A673 (cell line): ENCODE data around the gene ASB1. TPM values are rescaled to one million over a fixed set of nuclear protein-coding genes. Genes with fewer than 3 reads are reported as not detected.

ENCODE experiments used
- BruUV-seq: library from RNA; stranded (reverse); fragments of 400-500 nt; replicated peaks from 2 replicates; lab custom pipeline; 2021; lab: Mats Ljungman, UMichigan
- CTCF ChIA-PET: fragments of 300-600 bp; sonication (Branson Sonifier 250); formaldehyde crosslinking; loops from one replicate; lab custom pipeline; 2022; ENCODE audit warnings: antibody characterized with exemption; lab: Charles Lee
- POLR2A ChIA-PET: fragments of 300-600 bp; sonication (Branson Sonifier 250); formaldehyde crosslinking; loops from one replicate; lab custom pipeline; 2022; ENCODE audit warnings: antibody characterized with exemption; ENCODE audit not compliant: low non-redundant PET; lab: Charles Lee
- DNase-seq: peaks from one replicate; pipeline ENCODE4 v3.0.0-alpha.2; 2015; ENCODE audit warnings: low spot score
- H3K27ac ChIP-seq: fragments of 200-600 bp; sonication (generic); 2 replicates; pipeline ENCODE4 v1.5.1; 2016; ENCODE audit warnings: mixed run types, low read depth, mild to moderate bottlenecking, mixed read lengths, antibody characterized with exemption, low read length; ENCODE audit not compliant: poor library complexity, severe bottlenecking
- H3K27me3 ChIP-seq: fragments of 200-600 bp; sonication (generic); replicated peaks from 2 replicates; pipeline ENCODE4 v1.6.1; 2017; ENCODE audit warnings: mixed run types, low read depth, mild to moderate bottlenecking, mixed read lengths, antibody characterized with exemption, low read length; ENCODE audit not compliant: insufficient read depth, poor library complexity
- H3K36me3 ChIP-seq: fragments of 200-600 bp; sonication (generic); 2 replicates; pipeline ENCODE4 v1.6.1; 2016; ENCODE audit warnings: mixed run types, mild to moderate bottlenecking, mixed read lengths, antibody characterized with exemption, low read length; ENCODE audit not compliant: insufficient read depth, poor library complexity, severe bottlenecking
- H3K4me1 ChIP-seq: fragments of 200-600 bp; sonication (generic); 2 replicates; pipeline ENCODE4 v1.6.1; 2017; ENCODE audit warnings: mixed run types, mild to moderate bottlenecking, mixed read lengths, antibody characterized with exemption, low read length; ENCODE audit not compliant: insufficient read depth, poor library complexity, severe bottlenecking
- H3K4me3 ChIP-seq: fragments of 200-600 bp; sonication (generic); 2 replicates; pipeline ENCODE4 v1.5.1; 2016; ENCODE audit warnings: low read depth, mixed run types, mild to moderate bottlenecking, mixed read lengths, low read length; ENCODE audit not compliant: poor library complexity, severe bottlenecking
- H3K9me3 ChIP-seq: fragments of 200-600 bp; sonication (generic); 2 replicates; pipeline ENCODE4 v1.6.1; 2016; ENCODE audit warnings: mixed run types, low read depth, mild to moderate bottlenecking, mixed read lengths, antibody characterized with exemption, low read length; ENCODE audit not compliant: poor library complexity, severe bottlenecking
- EZH2 ChIP-seq: fragments of 200-600 bp; sonication (generic); IDR thresholded peaks from 2 replicates; pipeline ENCODE4 v1.6.1; 2017; ENCODE audit warnings: borderline replicate concordance, low read depth, mild to moderate bottlenecking, mixed read lengths, antibody characterized with exemption, low read length; ENCODE audit not compliant: poor library complexity, severe bottlenecking
- intact Hi-C: fragments of 100-400 bp; cut with micrococcal nuclease; formaldehyde crosslinking; loops from one replicate; pipeline ENCODE4 v1.10.0; 2022; ENCODE audit not compliant: unreplicated experiment
- total RNA-seq: library from RNA; stranded (reverse); gene quantifications from 2 replicates; pipeline ENCODE4 v1.2.3, GENCODE V29; 2021
- TF ChIP-seq, protein P1 (sequence below): fragments of 300-800, 200-600 bp; sonication (generic); conservative IDR thresholded peaks from 2 replicates; pipeline ENCODE4 v1.5.1; 2017; ENCODE audit warnings: low read depth, mild to moderate bottlenecking, antibody characterized with exemption, low read length, moderate library complexity, mixed read lengths

The ASB1 gene
- total RNA-seq, 1 experiment from 2014 or later = 36.9 TPM

DNA sequence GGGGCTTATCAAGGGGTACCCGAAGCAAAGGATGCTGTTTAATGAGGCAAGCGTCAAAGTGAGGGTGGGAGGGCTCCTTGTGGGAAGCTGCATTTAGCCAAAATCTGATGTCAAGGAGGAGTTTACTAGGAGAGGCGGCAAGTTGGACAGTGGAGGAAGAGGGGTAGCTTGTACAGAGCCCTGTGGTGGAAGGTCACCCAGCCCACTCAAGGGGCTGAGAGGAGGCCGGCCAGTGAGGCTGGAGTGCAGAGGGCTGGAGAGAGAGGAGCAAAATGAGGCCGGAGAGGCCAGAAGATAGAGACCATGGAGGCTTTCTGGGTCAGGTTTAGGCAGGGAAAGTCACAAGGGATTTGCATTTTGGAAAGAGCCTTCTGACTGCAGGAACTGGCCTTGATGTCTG is 49.5 kb downstream of the ASB1 start:
- DNase-seq = no peak
- Histone ChIP-seq H3K4me1 (no peaks in the 10 kb centered on the region), H3K9me3 (peaks cover 24% of the 10 kb centered on the region), H3K27ac (no peak overlapping the region), H3K27me3 (no peaks in the 10 kb centered on the region), H3K36me3 (no peaks in the 10 kb centered on the region), H3K4me3 (no peak overlapping the region)
- CTCF ChIA-PET = no interaction called here
- no TSS peak for BruUV-seq
- POLR2A ChIA-PET = no interaction called here
- intact Hi-C loops = no loop called here
- TF ChIP-seq EZH2 = no peak
- TF ChIP-seq, protein P1, sequence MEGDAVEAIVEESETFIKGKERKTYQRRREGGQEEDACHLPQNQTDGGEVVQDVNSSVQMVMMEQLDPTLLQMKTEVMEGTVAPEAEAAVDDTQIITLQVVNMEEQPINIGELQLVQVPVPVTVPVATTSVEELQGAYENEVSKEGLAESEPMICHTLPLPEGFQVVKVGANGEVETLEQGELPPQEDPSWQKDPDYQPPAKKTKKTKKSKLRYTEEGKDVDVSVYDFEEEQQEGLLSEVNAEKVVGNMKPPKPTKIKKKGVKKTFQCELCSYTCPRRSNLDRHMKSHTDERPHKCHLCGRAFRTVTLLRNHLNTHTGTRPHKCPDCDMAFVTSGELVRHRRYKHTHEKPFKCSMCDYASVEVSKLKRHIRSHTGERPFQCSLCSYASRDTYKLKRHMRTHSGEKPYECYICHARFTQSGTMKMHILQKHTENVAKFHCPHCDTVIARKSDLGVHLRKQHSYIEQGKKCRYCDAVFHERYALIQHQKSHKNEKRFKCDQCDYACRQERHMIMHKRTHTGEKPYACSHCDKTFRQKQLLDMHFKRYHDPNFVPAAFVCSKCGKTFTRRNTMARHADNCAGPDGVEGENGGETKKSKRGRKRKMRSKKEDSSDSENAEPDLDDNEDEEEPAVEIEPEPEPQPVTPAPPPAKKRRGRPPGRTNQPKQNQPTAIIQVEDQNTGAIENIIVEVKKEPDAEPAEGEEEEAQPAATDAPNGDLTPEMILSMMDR = no peak

DNA sequence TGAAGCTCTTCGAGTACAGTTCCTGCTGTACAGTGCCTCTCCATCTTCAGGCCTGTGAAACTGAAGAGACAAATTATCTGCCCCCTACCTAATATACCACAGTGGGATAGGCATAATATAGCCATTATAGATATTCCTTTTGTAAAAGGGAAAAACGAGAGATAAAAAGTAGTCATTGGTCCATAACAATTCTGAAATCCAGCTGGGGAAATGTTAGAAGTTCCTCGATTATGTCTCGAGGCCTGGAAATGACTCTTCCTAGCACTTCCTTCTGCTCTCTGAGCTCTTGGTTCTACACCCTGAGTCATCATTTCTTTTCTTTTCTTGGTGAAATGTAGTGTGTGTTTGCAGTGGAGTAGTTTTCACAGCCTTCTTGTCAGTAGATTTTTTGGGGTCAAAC is 51.5 kb downstream of the ASB1 start:
- CTCF ChIA-PET = no interaction called here
- no TSS peak for BruUV-seq

DNA sequence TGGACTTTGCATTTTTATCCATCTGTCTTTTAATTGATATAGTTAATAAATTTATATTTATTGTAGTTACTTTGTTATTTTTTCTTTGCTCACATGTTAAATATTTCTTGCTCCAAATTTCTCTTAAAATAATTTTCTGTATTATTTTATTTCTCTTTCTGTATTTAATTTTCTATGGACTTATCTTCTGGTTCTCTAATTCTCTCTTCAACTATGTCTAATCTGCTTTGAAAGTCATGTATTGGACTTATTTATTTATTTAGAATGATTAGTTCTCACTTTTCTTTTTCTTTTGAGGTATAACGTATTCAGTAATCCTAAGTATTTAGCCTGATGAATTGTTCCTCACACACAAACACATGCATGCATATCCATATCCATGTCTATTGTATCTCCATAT is 53.1 kb downstream of the ASB1 start:
- peaks cover 7% of the 10 kb centered on the region for H3K9me3 ChIP-seq
- intact Hi-C loops = no loop called here
- CTCF ChIA-PET = no interaction called here
- DNase-seq = no peak
- no peak overlapping the region for H3K4me3 ChIP-seq
- no TSS peak for BruUV-seq
- no peaks in the 10 kb centered on the region for H3K4me1 ChIP-seq
- POLR2A ChIA-PET = no interaction called here
- no peak overlapping the region for H3K27ac ChIP-seq
- no peaks in the 10 kb centered on the region for H3K36me3 ChIP-seq
- H3K27me3 ChIP-seq = no peaks in the 10 kb centered on the region
- TF ChIP-seq, protein P1 = no peak
- TF ChIP-seq EZH2 = no peak

More for the DNA sequence above, 51.5 kb downstream of the ASB1 start:
- H3K4me1 ChIP-seq = no peaks in the 10 kb centered on the region
- intact Hi-C loops = no loop called here
- TF ChIP-seq, protein P1 = no peak
- TF ChIP-seq EZH2 = no peak
- peaks cover 15% of the 10 kb centered on the region for H3K9me3 ChIP-seq
- no peak overlapping the region for H3K27ac ChIP-seq
- no peaks in the 10 kb centered on the region for H3K36me3 ChIP-seq
- DNase-seq = no peak
- H3K4me3 ChIP-seq = no peak overlapping the region
- H3K27me3 ChIP-seq = no peaks in the 10 kb centered on the region
- POLR2A ChIA-PET = no interaction called here
